NCI-H1694 (cell line): ENCODE measurements around the gene OXLD1.

Experiments
- DNase-seq: peaks from one replicate; lab custom pipeline; 2025; lab: John Stamatoyannopoulos, UW

OXLD1 gene

GRCh38 chr17:81702934-81703746 lies 36.7 kb upstream of the OXLD1 start, which contains the start of gene MRPL12:
TSS of gene MRPL12 (plus strand) at chr17:81703367. CDS start at chr17:81703502, 135 bp downstream.
- DNase-seq: peak; percentile 90

GRCh38 chr17:81701288-81702071 lies 35.1 kb upstream of the OXLD1 start:
- no peak for DNase-seq

GRCh38 chr17:81700353-81701287 lies 34.2 kb upstream of the OXLD1 start:
- DNase-seq: no peak

GRCh38 chr17:81697261-81698044 lies 31.0 kb upstream of the OXLD1 start:
- no peak for DNase-seq

- peak; percentile 82 for DNase-seq
Observed at GRCh38 chr17:81696218-81696941, 30.0 kb upstream of the OXLD1 start.

- DNase-seq: no peak
Observed at GRCh38 chr17:81695801-81696200, 29.4 kb upstream of the OXLD1 start.

GRCh38 chr17:81695211-81695610 lies 28.8 kb upstream of the OXLD1 start:
- DNase-seq: no peak

GRCh38 chr17:81694810-81695209 lies 28.4 kb upstream of the OXLD1 start:
- no peak for DNase-seq

GRCh38 chr17:81693509-81694210 lies 27.3 kb upstream of the OXLD1 start:
- DNase-seq: no peak

GRCh38 chr17:81691608-81692007 lies 25.2 kb upstream of the OXLD1 start:
- DNase-seq: no peak

GRCh38 chr17:81691196-81691595 lies 24.8 kb upstream of the OXLD1 start:
- no peak for DNase-seq

- DNase-seq: no peak
Observed at GRCh38 chr17:81690549-81690948, 24.1 kb upstream of the OXLD1 start.

- no peak for DNase-seq
Observed at GRCh38 chr17:81690066-81690465, 23.7 kb upstream of the OXLD1 start.

- DNase-seq: no peak
Observed at GRCh38 chr17:81688616-81689015, 22.2 kb upstream of the OXLD1 start.

- peak; percentile 84 for DNase-seq
Observed at GRCh38 chr17:81687770-81688541, 21.6 kb upstream of the OXLD1 start.

GRCh38 chr17:81686614-81687013 lies 20.2 kb upstream of the OXLD1 start:
- no peak for DNase-seq

GRCh38 chr17:81685108-81685507 lies 18.7 kb upstream of the OXLD1 start:
- DNase-seq: no peak

GRCh38 chr17:81684442-81684911 lies 18.1 kb upstream of the OXLD1 start:
- DNase-seq: no peak
